AG20443 (cell line): ENCODE data around the gene ARHGAP25.
A peak's percentile ranks its signal among the peaks of the same experiment; 100 is the strongest.
"Not testable (repeated sequence)": the region's sequence is repeated elsewhere in the genome, so short reads cannot be mapped to it uniquely, and the experiment has no call there.

Experiments used
- DNase-seq: peaks from one replicate; pipeline ENCODE4 v3.0.0; 2012; ENCODE audit warnings: low spot score, mixed read lengths

ARHGAP25 gene

DNA sequence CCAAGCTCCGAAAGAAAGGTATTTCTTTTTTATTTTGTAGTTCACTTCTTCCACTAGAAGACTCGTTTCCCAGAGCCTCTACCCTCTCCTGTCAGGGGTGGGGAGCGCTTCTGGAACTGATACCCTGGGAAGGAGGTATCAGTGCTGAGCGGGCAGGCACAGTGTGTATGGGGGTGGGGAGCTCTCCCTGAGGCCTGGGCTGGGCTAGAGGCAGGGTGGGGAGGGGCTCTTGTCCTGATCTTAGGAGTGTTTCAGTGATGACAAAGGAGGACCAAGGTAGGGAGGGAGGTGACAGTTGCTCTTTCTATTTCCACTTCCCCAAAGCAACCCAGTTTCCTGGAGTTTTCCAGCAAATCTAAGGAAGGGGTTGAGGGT lies 65.4 kb downstream of the ARHGAP25 start:
- no peak for DNase-seq

DNA sequence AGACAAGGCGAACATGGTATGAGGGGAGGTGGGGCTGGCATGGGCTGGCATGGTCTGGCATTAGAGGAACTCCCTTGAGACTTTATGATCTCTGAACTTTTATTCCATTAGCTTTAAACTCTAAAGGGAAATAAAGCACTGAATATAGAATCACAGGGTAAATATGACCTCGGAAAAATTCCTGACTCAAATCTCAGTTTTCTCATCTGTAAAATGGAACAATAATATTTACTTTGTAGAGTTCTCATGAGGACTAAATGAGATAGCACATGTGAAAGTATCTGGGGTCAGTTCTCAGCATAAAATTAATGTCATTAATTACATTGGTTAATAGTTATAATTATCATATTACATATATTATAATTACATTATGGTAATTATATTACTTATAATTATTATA lies 65.9 kb downstream of the ARHGAP25 start:
- DNase-seq, result no peak

DNA sequence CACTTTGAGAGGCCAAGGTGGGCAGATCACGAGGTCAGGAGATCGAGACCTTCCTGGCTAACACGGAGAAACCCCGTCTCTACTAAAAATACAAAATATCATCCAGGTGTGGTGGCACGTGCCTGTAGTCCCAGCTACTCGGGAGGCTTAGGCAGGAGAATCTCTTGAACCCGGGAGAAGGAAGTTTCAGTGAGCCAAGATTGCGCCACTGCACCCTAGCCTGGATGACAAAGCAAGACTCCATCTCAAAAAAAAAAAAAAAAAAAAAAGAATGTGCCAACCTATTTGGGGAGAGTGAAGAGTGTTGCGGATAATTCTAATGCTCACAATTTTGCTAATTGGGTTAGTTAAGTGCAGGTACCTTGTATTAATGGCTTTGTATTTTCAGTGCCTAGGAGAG lies 67.5 kb downstream of the ARHGAP25 start:
- DNase-seq, result not testable (repeated sequence)

DNA sequence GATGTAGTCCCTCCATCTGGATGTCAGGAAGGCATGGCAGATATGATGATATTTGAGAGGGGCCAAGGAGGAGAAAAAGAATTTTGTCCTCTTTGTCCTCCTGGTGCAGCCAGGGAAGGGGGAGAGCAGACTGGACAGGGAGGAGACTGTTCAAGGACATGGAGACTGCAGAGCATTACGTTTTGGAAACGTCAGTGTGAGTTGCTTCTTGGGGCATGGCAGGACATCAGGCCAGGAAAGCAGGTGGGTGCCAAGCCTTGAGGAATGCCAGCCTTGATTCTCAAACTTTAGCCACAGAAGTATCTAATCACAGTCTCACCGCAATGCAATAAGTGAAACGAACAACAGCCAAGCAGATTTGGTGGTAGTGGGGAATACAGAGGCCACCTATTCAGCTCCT lies 70.4 kb downstream of the ARHGAP25 start:
- no peak for DNase-seq

DNA sequence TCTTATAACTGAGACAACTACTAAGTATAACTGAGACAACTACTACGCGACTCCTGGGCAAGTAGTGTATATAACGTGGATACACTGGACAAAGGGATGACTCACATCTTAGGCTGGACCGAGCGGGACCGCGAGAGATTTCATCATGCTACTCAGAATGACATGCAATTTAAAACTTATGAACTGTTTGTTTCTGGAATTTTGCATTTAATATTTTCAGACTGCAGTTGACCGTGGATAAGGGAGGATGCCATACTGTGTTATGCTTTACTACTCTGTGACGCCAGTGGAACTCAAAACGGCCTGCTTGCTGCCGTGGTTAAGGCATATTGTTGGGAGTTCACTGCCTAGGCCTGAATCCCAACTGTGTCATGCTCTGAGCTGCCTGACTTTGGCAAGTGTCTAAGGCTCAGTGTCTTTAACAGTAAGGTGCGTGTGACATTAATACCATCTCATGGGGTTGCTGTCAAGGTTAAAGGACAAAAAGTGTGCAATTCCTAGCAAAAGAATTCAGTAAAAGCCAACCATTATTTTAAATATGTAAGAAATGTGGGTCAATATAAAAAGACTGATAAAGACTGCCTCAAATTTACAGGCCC lies 72.0 kb downstream of the ARHGAP25 start:
- peak; percentile 77 for DNase-seq

DNA sequence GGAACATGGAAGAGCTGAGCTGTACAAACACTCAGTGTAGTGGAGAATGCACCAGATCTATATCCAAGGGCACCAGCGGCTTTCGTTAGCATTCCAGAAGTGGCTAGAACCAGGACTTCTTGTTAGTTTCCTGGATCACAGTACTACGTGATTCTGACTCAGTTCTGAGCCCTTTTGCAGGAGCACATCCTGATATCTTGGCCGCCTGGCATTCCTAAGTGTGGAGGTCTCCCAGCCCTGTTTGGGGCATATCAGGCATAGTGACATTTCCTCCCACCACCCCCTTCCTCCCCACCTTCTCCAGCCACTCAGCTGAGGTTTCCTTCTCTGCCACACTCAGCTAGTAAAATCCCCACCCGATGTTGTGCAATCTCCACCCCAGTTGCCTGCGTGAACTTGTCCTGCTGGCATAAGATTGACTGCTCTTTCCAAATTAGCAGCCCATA lies 73.2 kb downstream of the ARHGAP25 start:
- peak; percentile 43 for DNase-seq

DNA sequence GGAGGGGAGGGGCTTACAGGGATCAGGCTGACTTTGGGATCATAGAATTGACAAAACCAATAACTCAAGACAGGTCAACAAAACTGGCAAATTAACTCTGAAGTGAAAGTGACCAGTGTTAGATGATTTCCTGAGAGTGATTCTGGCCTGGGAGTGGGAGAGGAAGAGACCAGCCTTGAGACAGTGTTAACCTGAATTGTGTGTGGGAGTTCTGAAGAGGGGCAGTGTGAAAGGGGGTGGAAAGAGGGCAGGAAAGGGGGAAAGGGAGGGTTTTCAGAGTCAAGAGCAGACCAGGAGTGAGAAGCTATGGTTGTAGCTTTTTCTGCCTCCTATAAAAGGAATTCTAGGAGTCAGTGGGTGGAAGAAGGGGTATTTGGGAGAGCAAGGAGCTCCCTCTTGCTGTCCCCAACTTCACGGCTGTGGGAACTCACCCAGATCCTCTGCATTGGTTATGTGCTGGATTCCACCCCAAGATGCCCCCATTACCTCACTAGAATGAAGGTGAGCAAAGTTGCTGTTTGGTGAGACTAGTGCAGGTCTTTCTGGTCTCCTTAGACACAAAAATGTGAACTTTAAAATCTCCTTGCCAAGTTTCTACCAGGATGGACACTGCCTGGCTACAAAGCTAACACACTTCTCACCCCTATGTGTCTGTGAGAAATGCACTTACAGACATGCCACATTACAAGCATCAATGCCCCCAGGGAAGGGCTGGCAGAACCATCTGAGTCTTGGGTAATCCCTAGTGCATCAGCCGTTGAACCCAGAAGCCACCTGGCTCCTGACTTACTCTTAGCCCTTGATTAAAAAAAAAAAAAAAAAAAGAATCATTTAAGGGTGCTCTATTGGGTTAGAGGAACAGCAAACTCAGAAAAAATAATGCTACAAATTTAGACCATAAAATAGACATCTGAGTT lies 75.0 kb downstream of the ARHGAP25 start:
- no peak for DNase-seq

DNA sequence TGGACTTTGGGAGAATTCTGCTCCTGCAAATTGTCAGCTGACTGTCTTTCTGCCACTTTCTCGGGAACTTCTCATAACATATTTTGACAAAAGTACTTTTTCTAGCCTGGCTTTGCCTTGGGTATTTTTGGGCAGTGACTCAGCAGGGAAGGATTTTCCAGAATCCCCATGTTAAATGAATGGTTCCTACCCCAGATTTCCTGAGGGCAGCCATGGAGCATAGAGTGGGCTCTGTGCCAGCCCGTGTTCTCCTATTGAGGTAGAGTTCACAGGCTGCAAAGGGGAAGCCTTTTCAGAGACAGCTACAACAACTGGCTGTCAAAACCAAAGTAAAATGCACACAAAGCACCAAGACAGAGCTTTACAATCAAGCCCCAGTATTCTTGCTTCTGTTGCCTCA lies 76.8 kb downstream of the ARHGAP25 start:
- DNase-seq, result peak; percentile 51

DNA sequence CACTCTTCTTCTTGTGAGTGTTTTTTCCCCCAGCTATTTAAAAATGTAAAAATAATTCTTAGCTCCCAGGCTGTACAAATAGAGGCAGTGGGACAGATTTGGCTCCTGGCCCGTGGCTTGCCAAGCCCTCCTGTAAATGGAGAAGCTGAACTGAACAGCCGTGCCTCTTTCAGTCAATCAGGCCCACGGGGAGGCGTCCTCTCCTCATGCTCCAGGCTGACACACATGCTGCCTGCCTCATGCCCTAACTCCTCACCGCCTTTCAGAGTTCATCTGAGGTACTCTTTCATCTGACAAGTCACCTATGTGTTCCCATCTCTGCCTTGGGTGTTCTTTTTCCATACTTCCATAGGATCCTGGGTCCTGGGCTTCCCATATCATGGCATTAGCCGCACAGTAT lies 77.6 kb downstream of the ARHGAP25 start:
- DNase-seq, result no peak

DNA sequence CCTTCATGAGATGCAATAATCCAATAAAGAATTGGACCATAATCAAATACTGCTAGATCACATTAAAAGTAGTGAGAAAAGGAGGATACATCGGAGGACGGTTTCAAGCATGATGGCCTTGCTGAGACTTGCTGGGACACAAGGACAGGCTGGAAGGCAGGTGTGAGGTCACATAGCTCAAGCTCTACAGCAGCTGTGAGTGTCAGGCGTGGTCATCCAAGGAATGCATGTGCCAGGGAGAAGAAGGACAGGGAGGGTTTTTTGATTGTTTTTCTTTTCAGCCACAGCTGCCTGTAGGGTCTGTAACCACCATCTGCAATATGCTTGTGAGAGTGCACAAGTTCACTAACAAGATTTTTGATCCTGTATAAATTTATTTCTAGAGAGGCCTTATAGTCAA lies 79.0 kb downstream of the ARHGAP25 start:
- DNase-seq, result no peak

DNA sequence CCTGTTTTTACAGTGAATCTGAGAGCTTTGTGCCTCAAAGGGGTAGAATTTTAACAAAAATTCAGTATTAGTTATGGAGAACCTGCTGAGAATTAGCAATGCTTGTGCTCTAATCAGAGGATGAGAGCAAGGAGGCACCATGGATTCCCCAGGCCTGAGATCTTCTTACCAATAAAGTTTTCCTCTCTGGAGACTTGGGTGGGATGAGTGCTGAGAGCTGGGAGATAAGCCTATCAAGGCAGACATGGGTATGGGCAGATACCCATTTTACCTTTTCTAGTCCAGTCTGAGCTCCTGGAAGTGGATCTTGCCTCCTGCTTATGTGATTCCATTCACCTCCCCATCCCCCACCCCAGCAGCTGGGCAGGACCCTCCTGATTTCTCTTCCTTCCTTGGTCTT lies 82.7 kb downstream of the ARHGAP25 start:
- DNase-seq, result no peak

DNA sequence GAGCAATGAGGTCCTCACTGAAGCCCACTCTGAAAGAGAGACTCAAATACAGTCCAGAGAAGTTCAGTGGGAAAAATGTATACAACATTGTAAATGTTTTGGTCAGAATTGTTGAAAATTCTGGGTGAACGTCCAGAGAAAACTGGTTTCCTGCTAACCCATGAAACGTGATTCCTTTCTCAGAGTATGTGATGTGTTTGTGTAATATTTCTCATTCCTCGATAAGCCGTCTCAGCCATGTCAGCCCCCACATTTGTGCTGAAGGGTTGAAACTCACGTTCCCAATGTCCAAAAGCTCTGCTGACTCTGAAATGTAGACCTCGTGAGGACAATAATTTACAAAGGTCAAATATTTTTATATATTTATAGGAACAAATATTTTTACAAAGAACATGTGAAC lies 84.9 kb downstream of the ARHGAP25 start:
- DNase-seq, result no peak

DNA sequence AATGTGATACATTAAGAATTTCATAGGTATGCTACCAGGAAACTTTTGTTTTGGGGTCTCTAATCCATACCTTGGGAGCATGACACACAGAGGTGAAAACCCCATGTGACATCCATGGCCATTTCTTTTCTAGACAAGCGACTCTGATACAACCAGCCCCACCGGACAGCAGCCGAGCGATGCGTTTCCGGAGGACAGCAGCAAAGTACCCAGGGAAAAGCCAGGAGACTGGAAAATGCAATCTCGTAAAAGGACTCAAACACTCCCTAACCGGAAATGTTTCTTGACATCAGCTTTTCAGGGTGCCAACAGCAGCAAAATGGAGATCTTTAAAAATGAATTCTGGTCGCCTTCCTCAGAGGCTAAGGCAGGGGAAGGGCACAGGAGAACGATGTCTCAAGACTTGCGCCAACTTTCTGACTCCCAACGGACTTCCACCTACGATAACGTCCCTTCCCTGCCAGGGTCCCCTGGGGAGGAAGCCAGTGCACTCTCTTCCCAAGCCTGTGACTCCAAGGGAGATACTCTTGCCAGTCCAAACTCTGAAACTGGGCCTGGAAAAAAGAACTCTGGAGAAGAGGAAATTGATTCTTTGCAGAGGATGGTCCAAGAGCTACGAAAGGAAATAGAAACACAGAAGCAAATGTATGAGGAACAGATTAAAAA lies 87.7 kb downstream of the ARHGAP25 start:
- DNase-seq, result no peak

DNA sequence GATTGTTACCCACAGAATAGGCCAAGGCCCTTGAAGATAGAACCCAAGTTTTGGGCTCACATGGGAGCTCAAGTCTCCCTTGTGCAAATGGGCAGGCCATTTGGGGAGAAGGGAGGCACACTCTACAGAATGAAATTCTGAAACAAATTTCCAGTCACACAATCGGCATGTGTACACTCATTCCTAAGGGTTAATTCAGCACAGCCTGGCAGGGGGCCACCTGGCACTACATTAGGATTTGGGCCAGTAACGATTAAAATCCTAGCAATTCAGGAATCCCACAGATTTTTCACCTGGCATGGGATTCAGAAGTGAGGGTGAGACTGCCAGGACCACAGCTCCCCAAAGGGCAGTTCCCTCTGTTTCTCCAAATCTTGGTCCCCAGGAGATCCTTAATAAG lies 90.2 kb downstream of the ARHGAP25 start:
- peak; percentile 66 for DNase-seq

DNA sequence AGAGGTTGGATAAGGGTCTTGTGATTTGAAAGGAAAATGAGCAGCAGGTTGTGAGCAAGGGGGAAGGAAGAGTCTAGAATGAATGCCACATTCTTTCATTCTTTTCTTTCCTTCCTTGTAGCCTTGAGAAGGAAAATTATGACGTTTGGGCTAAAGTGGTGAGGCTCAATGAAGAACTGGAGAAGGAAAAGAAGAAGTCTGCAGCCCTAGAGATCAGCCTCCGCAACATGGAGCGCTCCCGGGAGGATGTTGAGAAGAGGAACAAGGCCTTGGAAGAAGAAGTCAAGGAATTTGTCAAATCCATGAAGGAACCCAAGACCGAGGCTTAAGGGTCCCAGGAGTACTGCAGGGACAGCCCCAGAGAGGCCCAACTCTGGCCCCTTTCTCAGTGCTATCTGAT lies 91.3 kb downstream of the ARHGAP25 start:
- DNase-seq, result no peak

DNA sequence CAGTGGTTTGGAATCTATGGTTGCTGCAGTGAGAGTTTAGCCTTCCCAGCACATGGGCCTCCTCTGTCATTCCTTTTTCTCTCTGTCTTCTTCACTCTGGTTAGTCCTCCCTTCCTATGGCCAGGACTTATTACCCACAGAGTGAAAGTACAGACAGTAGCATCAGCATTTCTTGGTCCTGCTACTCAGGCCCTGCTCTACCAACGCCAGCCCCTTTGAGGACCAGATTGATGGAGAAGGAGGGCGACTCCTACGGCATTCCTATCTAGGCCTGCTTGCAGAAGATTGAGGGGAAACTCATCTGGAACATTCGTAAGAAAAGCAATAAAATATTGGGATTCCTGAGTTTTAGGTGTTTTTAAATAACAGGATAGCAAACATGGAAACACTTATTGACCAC lies 93.1 kb downstream of the ARHGAP25 start:
- DNase-seq, result no peak

DNA sequence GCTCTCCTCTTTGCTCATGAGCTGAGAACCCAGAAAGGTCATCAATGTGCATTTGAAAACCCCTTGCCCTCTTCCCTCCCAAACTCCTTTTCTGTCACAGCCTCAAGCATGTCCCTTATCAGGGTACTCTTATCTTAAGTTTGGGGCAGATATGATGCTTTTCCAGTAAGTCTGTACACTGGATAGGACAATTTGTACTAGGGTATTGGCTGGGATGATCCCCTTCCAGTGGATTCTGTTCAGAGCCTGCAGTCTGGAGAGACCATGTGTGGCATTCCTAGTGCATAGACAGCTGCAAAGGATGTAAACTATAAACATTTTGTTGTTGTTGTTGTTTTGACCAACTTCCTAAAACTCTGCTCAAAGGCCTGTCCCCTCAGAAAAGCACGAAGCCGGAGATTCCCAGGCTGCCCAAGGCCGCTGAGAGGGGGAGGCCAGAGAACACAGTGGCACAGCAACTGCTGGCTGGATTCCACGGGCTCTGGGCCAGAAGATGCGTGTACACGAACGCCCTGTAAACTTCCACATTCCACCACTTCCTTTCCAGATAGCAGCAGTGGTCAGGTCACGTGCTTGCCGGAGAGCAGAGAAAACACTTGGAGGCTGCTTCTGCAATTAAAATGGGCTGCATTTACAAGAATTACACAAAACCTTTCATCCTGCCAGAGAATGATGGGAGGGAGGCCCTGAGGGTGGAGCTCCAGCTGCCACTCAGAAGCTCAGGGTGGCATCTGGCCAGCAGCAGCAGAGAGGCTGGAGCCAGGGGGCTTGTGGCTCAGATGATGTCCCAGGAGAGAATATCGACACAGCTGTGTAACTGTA lies 94.5 kb downstream of the ARHGAP25 start:
- peak; percentile 97 for DNase-seq

DNA sequence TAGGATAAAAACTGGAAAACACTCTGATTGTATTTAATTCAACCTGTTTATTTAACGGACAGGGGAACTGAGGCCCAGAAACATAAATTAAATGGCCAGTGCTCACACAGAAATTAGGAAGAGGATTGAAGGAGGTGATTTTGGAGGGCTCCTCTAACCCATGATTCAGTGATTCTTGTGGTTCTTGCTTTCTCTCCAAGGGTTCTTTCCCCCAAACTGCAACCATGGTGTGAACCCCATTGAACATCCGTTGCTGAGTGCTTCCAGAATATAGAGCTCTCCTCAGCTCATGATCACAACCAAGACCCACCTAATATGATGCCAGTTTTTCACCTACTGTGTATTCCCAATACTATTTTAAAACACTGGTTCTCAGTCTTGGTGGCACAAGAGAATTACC lies 95.1 kb downstream of the ARHGAP25 start:
- DNase-seq, result no peak

DNA sequence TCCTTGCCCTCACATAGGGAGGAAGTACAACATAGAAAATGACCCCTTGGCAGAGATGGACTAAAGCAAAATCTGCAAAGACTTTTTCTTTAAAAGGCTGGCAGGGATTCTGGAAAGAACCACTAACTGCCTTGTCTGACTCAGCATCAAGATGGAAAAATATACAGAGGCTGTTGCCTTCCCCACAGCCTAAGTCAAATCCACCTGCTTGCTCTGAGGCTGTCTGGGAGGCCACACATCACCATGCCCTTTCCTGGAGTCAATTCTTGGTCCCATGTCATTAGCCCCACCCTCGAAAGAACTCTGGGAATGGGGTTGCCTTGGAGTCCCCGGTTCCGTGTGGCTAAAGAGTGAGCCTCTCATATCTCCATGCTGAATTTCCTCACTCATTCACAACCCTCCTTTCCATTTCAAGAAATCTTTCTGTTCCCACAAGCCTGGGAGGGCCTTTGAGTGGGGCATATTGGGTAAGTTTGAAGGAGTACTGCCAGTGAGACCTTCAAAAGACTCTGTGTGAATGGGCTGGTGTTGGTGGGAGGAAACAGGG lies 97.1 kb downstream of the ARHGAP25 start:
- DNase-seq, result peak; percentile 59

DNA sequence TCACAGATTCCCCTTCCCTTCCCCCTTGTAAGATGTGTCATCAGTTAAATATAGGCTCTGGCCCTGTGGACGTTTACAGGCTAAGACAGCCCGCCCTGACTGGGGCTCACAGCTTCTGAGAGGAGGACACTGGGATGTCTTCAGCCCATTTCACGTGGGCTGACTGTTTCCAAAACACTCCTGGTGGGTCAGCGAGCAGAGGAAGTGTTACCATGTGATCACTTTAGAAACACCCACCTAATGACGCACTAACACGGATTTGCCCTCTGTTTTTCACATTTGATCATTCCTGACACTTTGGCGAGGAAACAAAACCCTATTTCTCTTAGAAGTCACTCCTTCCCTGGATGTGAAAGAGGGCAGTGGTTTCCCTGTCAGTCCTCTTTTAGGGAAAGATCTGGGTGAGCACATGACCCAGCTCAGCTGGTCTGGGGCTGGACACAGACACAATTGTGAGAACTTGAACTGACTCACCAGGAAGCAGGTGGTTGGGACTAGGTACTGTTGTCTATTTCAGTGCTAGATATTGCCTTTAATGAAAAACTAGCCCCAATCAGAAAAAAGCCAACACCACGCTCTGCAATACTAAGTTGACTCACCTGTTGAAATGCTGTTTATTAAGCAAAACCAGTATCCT lies 97.7 kb downstream of the ARHGAP25 start:
- DNase-seq, result peak; percentile 61

DNA sequence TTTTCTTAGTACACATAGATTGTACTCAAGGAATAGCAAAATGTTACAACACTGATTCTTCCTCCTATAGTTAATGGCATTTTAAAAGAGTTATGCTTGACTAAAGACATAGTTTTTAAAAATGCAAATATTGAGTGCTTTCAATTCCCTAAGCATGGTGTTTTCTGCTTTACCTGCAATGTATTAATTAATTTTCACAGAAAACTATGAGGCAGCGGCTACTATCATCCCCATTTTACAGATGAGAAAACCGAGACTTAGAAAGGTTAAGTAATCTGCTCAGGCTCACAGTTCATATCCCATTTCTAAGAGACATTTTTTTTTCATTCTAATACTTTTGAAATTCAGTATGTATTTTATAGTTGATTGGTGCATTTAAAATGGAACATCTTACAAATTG lies 98.6 kb downstream of the ARHGAP25 start:
- DNase-seq, result no peak
